HG03045 (cell line): Measurements from ENCODE around the gene MFSD1.
"Not testable (repeated sequence)": the region's sequence is repeated elsewhere in the genome, so short reads cannot be mapped to it uniquely, and the experiment has no call there.

Experiments
- ATAC-seq: cut with Tn5 transposase; IDR thresholded peaks from one replicate; pipeline ENCODE4 v1.9.1; 2021; ENCODE audit warnings: mild to moderate bottlenecking, moderate library complexity; ENCODE audit not compliant: unreplicated experiment

MFSD1 gene

DNA sequence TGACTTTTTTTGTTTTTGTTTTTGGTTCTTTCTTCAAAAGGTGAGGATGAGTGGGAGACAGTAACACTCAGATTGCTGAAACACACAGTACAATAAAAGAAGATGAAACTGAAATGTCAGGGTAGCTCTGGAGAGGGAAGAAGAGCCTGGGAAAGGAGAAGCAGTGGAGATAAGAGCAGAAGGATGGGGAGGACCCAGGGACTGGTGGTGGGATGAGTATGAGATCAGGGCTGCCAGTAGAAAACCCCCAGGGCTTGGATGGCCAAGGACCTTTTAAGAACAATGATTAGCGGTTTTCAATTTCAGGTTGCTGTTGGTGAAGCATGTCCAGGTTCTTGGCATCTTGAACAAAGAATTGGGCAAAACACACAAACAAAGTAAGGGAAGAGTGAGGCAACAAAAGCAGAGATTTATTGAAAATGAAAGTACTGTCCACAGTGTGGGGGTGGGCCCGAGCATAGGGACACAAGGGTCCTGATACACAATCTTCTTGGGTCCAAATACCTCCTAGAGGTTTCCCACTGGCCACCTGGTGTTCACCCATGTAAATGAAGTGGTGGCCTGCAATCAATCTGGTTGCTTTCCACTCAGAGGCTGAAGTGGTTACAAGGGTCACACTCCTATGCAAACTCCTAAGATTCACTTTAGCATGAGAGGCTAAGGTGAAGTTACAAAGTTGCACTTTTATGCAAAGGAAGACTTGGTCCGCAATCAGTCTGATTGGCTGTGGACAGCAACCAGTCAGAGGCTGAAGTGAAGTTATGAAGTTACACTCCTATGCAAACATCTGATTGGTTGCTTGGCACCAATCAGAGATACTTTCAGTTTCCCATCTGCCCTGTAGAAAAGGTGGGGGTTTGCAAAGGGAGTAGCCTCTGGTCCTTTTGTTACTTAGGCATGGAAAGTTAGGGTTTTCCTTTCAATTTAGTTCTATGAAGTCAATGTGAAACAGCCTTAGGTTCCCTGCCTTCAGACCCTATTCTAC, 26.1 kb upstream of the MFSD1 start:
- no peak for ATAC-seq

DNA sequence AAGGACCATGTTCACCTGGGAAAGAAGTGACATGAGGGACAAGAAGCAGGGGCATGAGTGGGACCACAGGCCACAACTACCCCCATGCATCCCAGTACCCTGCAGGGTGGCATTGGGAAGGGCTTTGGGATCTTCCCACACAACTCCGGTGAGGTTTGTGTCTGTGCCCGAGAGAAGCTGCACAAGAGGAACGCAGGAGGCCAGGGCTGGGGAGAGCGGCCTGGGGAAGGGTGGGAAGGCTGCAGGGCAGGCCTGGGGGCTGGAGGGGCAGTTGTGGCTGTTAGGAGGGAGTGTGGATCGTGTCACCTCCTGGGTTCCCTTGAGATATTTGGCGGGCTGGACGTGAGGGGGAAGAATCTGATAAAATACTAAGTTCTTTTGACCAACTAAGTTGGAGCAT, 25.3 kb upstream of the MFSD1 start:
- no peak for ATAC-seq

DNA sequence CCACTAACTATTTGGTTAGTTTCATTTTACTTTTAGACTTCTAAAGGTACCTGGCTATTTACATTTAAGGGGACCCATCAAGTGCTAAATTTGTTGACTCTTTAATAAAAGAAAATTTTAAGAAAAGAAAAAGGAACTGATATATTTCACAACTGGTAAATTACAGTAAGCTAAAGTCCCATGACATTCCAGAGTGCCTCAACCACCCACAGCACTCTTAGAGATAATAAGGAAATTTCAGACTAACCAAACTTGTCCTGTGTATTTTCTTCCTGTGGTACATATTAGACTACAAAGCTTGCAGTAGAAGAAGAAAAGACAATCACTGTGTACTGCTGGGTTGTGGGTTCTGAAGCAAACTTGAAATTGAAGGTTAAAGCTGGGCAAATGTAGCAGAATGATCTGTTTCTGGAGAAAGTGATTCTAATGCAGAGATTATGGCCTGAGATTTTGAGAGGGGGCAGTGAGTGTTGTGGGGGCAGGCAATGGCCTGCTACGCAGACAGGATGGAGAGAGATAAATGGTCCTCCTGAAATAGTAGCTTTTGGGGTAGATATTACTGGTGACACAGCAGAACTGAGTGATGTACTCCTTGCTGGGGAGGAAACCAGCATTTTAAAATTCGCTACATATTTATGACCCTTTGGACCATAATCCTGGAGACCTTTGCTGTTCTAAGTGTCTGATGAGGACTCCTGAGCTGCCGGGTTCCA, 24.5 kb upstream of the MFSD1 start:
- ATAC-seq = no peak

DNA sequence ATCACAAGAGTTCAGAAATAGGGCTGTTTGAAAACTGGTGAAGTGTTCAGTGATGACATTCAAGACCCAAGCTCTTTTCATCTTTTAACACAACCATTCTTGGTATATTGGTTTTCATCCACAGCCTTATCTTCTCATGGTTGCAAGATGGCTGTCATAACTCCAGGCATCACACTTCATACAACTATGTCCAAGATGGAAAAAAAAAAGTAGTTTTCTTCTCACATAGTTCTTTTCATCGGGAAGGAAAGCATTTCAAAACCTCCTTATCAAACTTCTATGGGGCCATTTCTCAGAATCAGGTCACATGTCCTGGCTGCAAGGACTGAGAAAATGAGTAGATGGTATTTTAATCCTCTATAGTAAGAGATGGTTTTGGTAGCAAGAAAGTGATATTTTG, 21.1 kb upstream of the MFSD1 start:
- ATAC-seq = no peak

DNA sequence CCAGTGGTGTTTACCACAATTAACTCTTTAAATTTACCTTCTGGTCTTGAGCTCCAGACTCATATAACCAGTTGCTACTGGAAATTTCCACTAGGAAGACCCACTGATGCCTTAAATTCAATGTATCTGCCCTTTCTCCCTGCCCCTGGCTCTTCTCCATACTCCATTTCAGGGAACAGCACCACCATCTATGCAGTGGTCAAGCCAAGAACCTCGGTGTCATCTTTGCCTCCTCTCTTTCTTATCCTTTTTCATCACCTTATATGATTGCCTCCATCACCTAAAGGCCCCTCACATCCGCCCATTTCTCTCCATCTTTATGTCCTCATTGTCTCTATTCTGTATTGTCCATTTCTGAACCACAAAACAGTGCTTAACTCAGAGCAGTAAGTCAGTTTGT, 20.7 kb upstream of the MFSD1 start:
- no peak for ATAC-seq

DNA sequence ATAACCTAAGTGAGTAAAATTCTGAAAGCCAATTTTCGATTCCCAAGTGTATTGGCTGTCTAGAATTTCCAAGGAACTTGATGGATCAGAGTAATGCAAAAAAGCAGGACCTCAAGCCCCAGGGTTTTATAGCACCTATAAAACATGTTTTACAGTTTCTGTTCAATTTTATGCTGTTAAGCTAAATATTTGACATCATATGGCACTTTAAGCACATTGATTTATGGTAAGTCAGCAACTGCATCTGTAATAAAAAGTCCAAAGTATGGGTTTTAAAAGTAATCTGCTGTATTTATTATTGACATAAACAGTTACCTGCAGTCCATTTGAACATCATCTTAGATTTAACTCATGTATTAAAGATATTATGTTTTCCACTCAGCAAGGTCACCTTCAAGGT, 20.0 kb upstream of the MFSD1 start:
- ATAC-seq = no peak

DNA sequence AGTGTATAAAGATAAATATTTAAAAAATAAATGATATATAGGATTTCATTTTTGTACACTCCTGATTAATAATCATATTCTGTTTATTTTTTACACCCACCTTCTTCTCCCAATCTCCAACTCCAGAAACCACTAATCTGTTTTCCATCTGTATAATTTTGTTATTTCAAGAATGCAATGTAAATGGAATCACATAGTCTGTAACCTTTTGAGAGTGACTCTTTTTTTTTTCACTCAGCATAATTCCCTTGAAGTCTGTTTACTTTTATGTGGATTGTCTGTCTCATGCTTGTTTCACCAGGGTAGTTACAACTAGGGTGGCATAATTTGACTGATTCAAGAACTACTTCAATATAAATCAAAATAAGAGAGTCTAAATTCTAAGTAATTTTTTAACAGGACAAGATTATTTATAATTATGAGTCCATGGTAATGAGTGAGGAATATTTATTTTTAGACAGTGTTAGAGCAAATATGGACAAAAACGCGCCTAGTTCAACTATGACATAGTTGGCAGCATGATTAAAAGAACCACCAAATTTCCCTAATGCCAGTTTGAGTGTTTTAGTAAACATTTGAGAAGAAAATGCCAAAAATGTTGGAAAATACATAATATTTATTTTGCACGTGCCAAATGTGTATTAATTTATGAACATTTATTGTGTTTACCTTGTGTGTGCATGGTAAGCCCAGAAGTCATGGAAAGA, 19.4 kb upstream of the MFSD1 start:
- no peak for ATAC-seq

DNA sequence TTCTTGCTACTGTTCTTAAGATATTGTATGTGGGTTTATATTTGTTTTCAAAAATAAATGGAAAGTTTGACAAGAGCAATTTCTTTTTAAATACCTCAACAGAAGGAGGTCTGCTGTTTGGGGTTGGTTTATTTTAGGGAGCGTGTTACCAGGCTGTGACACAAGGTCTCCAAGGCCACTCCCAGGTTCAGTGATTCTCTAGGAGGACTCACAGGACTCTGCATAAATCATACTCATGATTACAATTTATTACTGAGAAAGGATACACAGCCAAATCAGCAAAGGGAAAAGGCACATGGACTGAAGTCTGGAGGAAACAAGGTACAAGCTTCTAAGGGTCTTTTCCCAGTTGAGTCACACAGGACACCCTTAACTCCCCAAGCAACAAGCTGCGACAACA, 18.8 kb upstream of the MFSD1 start:
- ATAC-seq = no peak

DNA sequence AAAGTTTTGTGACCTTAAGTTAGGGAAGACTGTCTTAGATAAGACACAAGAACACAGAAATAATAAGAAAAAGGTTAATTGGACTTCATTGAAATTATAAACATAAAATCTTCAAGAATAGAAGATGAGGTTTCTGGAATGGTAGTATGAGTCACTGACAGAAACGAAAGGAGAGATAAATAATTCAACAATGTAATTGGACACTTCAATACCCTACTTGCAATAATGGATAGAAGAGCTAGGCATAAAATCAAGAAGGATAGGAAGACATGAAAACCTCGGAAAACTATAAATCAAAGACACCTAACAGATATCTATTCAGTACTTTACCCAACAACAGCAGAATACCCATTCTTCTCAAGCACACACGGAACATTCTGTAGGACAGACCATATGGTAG, 15.9 kb upstream of the MFSD1 start:
- no peak for ATAC-seq

DNA sequence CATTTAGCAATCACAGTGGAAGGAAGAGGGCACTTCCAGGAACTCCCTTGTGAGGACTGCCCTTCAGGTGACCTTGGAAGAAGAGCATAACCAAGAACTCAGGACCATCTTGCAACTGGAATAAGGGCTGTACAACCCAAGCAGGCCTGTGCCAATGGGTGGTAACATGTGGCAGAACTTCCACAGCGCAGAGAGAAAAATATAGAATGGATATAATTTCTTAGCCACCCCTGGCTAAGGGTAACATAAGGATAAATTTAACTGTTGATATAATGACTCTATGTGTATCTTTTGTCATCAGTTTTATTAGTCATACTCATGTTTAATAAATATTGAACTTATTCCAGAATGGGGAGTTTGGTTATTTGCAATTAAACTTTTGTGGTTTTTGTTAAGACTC, 13.4 kb upstream of the MFSD1 start:
- ATAC-seq = no peak

DNA sequence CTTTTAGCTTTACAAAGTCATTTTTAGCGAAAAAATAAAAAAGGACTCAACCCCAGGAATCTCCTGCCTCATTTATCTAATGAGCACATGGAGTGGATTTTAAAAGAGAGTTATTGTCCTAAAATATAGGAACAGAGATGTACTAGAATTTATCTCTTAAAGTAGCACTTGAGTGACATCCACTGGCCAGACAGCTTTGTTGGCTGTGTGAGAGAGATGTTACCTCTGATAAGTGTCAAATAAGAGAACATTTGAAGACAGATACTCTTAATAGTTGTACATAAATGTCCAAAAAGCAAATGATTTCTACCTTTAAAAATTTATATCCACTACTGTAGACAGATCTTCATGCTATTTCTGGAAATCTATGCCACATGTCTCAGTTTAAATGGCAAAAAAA, 12.3 kb upstream of the MFSD1 start:
- no peak for ATAC-seq

DNA sequence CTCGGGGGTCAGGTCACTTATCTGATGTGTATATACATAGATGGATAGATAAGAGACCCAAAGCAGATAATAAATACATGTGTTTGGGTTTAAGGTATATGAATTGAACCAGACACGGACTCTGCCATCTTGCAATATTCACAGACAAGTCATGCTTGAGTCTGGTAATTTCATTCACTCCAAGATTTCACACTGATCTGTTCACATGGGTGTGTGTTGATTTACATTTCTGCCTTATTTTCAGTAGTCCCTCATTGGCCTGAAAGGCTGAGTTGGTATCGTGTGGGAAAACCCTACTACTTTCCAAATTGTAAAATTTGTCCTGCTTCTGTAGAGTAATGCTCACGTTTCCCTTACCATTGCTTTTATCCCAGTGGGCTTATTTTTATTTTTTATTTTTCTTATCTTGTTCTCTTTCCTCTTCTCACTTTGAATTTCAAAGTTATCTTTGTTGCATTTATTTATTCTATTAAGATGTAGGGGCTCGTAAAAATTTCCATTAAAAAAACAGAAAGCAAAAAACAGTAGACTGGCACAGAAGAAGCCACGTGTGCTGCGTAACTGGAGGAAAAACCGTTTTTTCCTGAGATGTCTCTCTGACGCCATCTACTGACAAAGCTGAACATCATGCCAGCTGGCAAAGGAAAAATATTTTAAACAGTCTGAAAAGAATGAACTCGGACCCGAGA, 10.8 kb upstream of the MFSD1 start:
- ATAC-seq = peak; percentile 74

DNA sequence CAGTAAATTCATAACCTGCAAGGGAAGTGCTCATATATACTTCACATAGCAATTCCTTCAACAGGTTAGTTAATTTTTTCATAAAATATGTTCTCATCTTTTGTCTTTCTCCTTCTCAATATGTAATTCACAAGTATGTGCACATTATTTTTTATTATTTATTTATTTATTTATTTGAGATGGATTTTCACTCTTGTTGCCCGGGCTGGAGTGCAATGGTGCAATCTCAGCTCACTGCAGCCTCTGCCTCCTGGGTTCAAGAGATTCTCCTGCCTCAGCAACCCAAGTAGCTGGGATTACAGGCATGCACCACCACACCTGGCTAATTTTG, 10.3 kb upstream of the MFSD1 start:
- ATAC-seq = not testable (repeated sequence)

DNA sequence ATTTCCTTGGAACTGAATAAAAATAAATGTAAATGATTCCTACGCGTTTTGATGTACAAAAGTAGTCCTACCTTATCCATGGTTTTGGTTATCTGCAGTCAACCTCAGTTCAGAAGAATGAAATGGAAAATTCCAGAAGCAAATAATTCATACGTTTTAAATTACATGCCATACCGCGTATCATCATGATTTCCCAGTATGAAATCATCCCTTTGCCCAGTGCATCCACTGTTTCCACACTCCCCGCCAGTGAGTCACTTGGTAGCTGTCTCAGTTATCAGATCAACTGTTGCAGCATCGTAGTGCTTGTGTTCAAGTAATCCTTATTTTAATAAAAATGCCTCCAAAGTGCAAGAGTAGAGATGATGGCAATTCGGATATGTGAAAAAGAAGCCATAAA, 9.1 kb upstream of the MFSD1 start:
- ATAC-seq = no peak

DNA sequence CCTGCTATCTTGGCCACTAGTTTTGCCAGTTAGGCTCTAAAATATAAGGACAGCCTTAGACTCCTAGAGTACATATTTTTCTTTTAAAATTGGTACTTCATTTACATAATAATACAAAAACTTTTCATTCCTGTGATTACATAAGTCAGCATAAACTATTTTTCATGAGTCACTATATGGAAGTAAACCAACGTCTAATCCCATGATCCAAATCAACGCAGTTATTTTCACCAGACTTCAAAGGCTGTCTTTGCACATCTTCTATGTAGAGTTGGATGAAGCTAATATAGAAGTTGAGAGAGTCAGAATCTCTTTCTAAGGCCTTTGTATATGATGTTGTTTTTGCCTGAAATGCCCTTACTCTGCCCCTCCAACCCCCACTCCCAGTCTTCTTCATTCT, 7.6 kb upstream of the MFSD1 start:
- ATAC-seq = no peak

DNA sequence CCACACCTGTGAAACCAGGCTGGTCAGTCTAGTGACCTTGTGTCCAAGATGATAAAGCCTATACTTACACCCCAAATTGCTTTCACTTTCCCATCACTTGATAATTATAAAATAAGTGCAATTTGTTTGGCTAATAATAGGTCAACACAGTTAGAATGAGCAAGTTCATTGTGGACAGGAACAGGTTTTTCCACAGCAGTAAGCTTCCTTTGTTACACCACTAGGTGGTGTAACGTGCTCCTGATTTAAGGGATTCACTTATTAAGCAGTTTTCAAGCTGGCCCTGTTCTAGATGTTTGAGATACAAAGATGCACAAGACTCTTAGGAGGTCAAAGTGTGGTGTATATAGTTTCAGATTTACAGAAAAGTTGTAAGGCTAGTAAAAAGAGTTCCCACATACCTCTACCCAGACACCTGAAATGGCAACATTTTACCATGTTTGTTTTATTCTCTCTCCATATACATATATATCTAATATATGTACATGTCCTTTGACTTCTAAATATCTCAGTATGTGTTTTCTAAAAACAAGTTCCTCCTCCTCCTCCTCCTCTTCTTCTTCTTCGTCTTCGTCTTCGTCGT, 6.8 kb upstream of the MFSD1 start:
- ATAC-seq = peak; percentile 49

DNA sequence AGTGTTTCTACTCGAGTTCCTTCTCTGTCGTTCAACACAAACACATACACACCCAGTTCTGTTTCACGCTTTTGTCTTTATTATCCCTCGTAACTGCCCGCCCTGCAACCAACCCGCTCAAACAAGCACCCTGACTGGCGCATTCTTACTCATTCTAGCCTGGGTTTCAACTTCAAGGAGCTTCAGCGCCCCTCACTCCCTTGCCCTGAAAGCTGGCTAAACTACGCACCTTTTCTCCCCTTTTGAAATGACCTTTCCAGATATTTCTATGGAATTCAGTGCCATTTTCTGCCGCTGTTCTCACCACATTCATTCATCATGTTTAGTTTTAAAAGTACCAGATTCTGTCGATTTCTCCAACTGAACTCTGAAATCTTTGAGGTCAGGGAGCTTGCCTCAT, 653 bp upstream of the MFSD1 start:
- ATAC-seq = no peak

DNA sequence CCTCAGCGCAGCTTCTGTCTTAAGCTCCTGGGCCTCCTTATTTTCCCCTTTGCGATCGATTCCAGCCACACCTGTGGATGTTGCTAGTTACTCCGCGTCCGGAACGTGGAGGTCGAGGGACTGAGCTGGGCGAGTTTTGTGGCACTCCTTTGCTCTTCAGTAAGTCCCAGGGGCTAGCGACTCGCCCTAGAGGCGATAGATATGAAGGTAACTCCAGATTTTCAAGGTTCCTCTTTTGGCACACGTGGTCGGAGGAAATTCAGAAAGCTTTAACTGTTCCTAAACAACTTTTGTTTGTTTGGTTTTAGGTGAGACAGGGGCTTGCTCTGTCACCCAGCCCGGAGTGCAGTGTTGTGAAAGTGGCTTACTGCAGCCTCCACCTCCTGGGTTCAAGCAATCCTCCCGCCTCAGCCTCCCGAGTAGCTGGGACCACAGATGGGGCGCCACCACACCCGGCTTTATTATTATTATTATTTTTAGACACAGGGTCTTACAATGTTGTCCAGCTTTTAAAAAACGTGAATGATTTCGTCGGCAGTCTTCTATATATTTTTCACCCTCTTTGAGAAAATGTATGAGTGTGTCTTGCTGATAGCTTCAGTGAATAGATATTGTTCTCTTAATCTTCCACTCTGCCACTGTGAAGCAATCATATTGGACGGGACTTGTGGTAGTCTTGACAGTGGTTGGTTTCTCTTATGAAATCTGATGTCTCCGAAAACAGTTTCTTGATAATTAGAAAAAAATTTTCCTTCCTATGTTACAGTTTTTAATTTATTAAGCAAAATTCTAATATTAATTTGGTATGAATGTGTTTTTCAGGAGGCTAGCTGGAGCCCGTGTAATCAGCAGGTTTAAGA, 785 bp downstream of the MFSD1 start:
- peak; percentile 41 for ATAC-seq

DNA sequence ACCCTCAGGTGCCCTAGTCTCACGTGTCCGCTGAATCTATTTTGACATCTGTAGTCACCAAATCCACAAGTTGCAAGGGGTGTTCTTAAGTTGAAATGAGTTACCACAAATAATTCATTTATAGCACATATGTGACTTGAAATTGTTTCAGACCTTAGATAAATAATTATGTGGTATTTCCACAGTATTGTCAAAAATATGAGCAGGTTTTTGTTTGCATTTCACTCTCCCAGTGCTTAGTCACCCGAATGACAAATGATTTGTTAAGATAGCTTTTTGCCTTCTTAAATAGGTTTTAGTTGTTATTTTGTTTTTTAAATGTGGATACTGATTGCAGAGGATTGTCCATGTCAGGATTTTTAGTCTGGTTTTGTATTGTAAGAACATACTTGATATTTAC, 2.6 kb downstream of the MFSD1 start:
- ATAC-seq = no peak

DNA sequence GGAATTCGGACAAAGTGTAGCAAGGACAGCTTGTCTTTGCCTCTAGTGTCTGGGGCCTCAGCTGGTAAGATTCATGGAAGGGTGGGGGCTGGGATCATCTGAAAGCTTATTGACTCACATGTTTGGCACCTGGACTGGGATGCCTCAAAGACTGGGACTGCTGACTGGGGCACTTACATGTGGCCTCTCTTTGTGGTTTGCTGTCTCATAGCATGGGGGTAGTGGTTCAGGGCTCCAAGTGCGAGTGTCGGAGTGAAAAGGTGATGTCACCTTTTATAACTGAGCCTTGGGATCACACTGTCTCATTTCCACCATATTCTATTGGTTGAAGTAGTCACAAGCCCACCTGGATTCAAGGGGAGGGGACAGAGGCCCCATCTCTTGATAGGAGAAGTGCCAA, 6.8 kb downstream of the MFSD1 start:
- ATAC-seq = no peak
